Inflammatory macrophage treated with lipopolysaccharide for 1 hour (primary cell): Measurements from ENCODE around the gene MED9.
"Not testable (repeated sequence)": the region's sequence is repeated elsewhere in the genome, so short reads cannot be mapped to it uniquely, and the experiment has no call there.

Experiments
- DNase-seq, 2 donors: peaks; one replicate each; pipeline ENCODE4 v3.0.0-alpha.2; 2020 to 2022

The MED9 gene

GRCh38 chr17:17455173-17455572 lies 21.6 kb upstream of the MED9 start:
- DNase-seq, result no peak

GRCh38 chr17:17456251-17456650 lies 20.5 kb upstream of the MED9 start:
- no peak for DNase-seq

- no peak for DNase-seq
Measured at GRCh38 chr17:17457680-17458079, 19.1 kb upstream of the MED9 start.

GRCh38 chr17:17460038-17460437 lies 16.8 kb upstream of the MED9 start:
- no peak for DNase-seq

GRCh38 chr17:17462048-17462824 lies 14.6 kb upstream of the MED9 start:
- DNase-seq, result no peak

GRCh38 chr17:17463821-17464220 lies 13.0 kb upstream of the MED9 start:
- DNase-seq, result no peak

GRCh38 chr17:17465878-17466277 lies 10.9 kb upstream of the MED9 start:
- DNase-seq, result not testable (repeated sequence)

- DNase-seq, result no peak
Measured at GRCh38 chr17:17466511-17466910, 10.3 kb upstream of the MED9 start.

- no peak for DNase-seq
Measured at GRCh38 chr17:17467016-17467415, 9.8 kb upstream of the MED9 start.

- no peak for DNase-seq
Measured at GRCh38 chr17:17467720-17468119, 9.1 kb upstream of the MED9 start.

- DNase-seq, result no peak
Measured at GRCh38 chr17:17468217-17469010, 8.4 kb upstream of the MED9 start.

- no peak for DNase-seq
Measured at GRCh38 chr17:17469358-17469757, 7.4 kb upstream of the MED9 start.

- DNase-seq, result peak in 1 of 2 donors; percentile 43
Measured at GRCh38 chr17:17469996-17470395, 6.8 kb upstream of the MED9 start.

- no peak for DNase-seq
Measured at GRCh38 chr17:17472333-17472920, 4.4 kb upstream of the MED9 start.

- DNase-seq, result no peak
Measured at GRCh38 chr17:17474341-17474740, 2.5 kb upstream of the MED9 start.

GRCh38 chr17:17479209-17479608 lies 2.4 kb downstream of the MED9 start:
- no peak for DNase-seq

- no peak for DNase-seq
Measured at GRCh38 chr17:17480593-17481148, 3.9 kb downstream of the MED9 start.

- DNase-seq, result no peak
Measured at GRCh38 chr17:17481860-17482259, 5.1 kb downstream of the MED9 start.

- peak in 1 of 2 donors; percentile 28 for DNase-seq
Measured at GRCh38 chr17:17484451-17484899, 7.7 kb downstream of the MED9 start.

GRCh38 chr17:17485420-17485819 lies 8.6 kb downstream of the MED9 start:
- no peak for DNase-seq

GRCh38 chr17:17486416-17486815 lies 9.6 kb downstream of the MED9 start:
- DNase-seq, result not testable (repeated sequence)

- DNase-seq, result no peak
Measured at GRCh38 chr17:17487998-17488397, 11.2 kb downstream of the MED9 start.

GRCh38 chr17:17491031-17491471 lies 14.3 kb downstream of the MED9 start:
- no peak for DNase-seq
